Loucy (cell line): ENCODE measurements around the gene DGCR2.

Source experiments
- H2AFZ ChIP-seq: fragments of 200-600 bp; sonication (generic); 2 replicates; pipeline ENCODE4 v1.6.0; 2016; ENCODE audit warnings: antibody characterized with exemption, mild to moderate bottlenecking, low read length, moderate library complexity
- H3F3A ChIP-seq: fragments of 200-600 bp; 2 replicates; pipeline ENCODE4 v1.6.0; 2016; ENCODE audit warnings: antibody characterized with exemption, low read depth, mild to moderate bottlenecking
- H3K27me3 ChIP-seq: fragments of 200-600 bp; sonication (generic); 2 replicates; pipeline ENCODE4 v1.6.1; 2014; ENCODE audit warnings: low read length, mild to moderate bottlenecking; ENCODE audit not compliant: insufficient read depth, poor library complexity, severe bottlenecking
- H3K36me3 ChIP-seq: fragments of 200-600 bp; sonication (generic); 2 replicates; pipeline ENCODE4 v1.6.1; 2016; ENCODE audit warnings: low read length; ENCODE audit not compliant: insufficient read depth
- H3K4me1 ChIP-seq: fragments of 200-600 bp; sonication (generic); 2 replicates; pipeline ENCODE4 v1.5.1; 2014; ENCODE audit warnings: low read length, mild to moderate bottlenecking; ENCODE audit not compliant: insufficient read depth, poor library complexity, severe bottlenecking
- H3K4me2 ChIP-seq: fragments of 200-600 bp; sonication (generic); 2 replicates; pipeline ENCODE4 v1.6.0; 2014; ENCODE audit warnings: antibody characterized with exemption, low read length, low read depth, mild to moderate bottlenecking; ENCODE audit not compliant: poor library complexity, severe bottlenecking
- H3K4me3 ChIP-seq: fragments of 200-600 bp; sonication (generic); 2 replicates; pipeline ENCODE4 v1.5.1; 2014; ENCODE audit warnings: low read length, mild to moderate bottlenecking, mixed read lengths; ENCODE audit not compliant: poor library complexity, severe bottlenecking
- H3K79me2 ChIP-seq: fragments of 200-600 bp; sonication (generic); 2 replicates; pipeline ENCODE4 v1.6.1; 2014; ENCODE audit warnings: low read length; ENCODE audit not compliant: insufficient read depth
- H3K9ac ChIP-seq: fragments of 200-600 bp; sonication (generic); 2 replicates; pipeline ENCODE4 v1.6.0; 2014; ENCODE audit warnings: mild to moderate bottlenecking, low read depth, low read length, moderate library complexity; ENCODE audit not compliant: poor library complexity, severe bottlenecking
- H3K9me2 ChIP-seq: fragments of 200-600 bp; sonication (generic); replicated peaks from 2 replicates; pipeline ENCODE4 v1.6.1; 2016; ENCODE audit warnings: low read depth, low read length, mixed read lengths
- H3K9me3 ChIP-seq: fragments of 200-600 bp; sonication (generic); 2 replicates; pipeline ENCODE4 v1.6.1; 2014; ENCODE audit warnings: mild to moderate bottlenecking, antibody characterized with exemption, low read length, low read depth; ENCODE audit not compliant: insufficient read depth
- H4K20me1 ChIP-seq: fragments of 200-600 bp; sonication (generic); 2 replicates; pipeline ENCODE4 v1.6.0; 2014; ENCODE audit warnings: antibody characterized with exemption, low read length, mild to moderate bottlenecking; ENCODE audit not compliant: insufficient read depth, poor library complexity, severe bottlenecking
- EZH2phosphoT487 ChIP-seq: fragments of 200-600 bp; IDR thresholded peaks from 2 replicates; pipeline ENCODE4 v1.6.1; 2018; ENCODE audit warnings: antibody characterized with exemption, mild to moderate bottlenecking, moderate library complexity, borderline replicate concordance
- TF ChIP-seq, protein P1 (sequence below): fragments of 200-600 bp; sonication (generic); conservative IDR thresholded peaks from 2 replicates; pipeline ENCODE4 v1.5.1; 2014; ENCODE audit warnings: mild to moderate bottlenecking, antibody characterized with exemption, low read length

DGCR2 gene

DNA sequence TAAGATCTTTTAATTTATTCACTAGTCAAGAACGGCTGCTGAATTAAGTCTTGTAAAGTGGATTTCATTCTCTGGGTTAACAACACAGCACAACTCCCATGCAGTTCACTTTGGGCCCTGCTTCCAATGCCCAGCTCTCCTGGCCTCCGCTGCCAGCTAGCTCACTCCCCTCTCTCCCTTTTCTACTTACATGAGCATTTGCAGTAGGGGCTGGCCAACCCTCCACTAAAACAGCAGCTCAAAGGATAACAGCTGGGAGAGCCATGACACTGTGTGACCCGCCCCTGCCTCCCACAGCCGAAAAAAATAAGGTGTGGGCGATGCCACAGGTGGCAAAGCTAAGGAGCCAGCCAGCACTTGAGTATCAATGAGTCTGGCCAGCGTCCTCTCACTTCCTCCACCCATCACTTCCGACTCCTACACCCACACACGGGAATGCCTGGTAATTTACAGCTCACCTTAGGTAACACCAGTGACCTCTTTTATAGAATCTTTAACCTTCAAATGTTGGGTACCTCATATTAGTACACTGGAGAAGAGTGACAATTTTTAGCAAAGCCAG, 56.8 kb downstream of the DGCR2 start:
- peaks cover 89% of the 10 kb centered on the region; the same call in 1 of the 2 replicates for H3K36me3 ChIP-seq
- H3K79me2 ChIP-seq: no peaks in the 10 kb centered on the region
- no peak overlapping the region for H3K9ac ChIP-seq
- H4K20me1 ChIP-seq: peaks cover 3% of the 10 kb centered on the region
- H3F3A ChIP-seq: no peaks in the 10 kb centered on the region
- H3K4me2 ChIP-seq: no peak overlapping the region
- no peaks in the 10 kb centered on the region for H3K9me3 ChIP-seq
- H3K4me3 ChIP-seq: no peak overlapping the region
- no peak overlapping the region for H2AFZ ChIP-seq
- TF ChIP-seq, protein P1, sequence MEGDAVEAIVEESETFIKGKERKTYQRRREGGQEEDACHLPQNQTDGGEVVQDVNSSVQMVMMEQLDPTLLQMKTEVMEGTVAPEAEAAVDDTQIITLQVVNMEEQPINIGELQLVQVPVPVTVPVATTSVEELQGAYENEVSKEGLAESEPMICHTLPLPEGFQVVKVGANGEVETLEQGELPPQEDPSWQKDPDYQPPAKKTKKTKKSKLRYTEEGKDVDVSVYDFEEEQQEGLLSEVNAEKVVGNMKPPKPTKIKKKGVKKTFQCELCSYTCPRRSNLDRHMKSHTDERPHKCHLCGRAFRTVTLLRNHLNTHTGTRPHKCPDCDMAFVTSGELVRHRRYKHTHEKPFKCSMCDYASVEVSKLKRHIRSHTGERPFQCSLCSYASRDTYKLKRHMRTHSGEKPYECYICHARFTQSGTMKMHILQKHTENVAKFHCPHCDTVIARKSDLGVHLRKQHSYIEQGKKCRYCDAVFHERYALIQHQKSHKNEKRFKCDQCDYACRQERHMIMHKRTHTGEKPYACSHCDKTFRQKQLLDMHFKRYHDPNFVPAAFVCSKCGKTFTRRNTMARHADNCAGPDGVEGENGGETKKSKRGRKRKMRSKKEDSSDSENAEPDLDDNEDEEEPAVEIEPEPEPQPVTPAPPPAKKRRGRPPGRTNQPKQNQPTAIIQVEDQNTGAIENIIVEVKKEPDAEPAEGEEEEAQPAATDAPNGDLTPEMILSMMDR: no peak
- no peak for TF ChIP-seq EZH2phosphoT487
- H3K27me3 ChIP-seq: no peaks in the 10 kb centered on the region
- H3K9me2 ChIP-seq: no peaks in the 10 kb centered on the region
- no peaks in the 10 kb centered on the region for H3K4me1 ChIP-seq

DNA sequence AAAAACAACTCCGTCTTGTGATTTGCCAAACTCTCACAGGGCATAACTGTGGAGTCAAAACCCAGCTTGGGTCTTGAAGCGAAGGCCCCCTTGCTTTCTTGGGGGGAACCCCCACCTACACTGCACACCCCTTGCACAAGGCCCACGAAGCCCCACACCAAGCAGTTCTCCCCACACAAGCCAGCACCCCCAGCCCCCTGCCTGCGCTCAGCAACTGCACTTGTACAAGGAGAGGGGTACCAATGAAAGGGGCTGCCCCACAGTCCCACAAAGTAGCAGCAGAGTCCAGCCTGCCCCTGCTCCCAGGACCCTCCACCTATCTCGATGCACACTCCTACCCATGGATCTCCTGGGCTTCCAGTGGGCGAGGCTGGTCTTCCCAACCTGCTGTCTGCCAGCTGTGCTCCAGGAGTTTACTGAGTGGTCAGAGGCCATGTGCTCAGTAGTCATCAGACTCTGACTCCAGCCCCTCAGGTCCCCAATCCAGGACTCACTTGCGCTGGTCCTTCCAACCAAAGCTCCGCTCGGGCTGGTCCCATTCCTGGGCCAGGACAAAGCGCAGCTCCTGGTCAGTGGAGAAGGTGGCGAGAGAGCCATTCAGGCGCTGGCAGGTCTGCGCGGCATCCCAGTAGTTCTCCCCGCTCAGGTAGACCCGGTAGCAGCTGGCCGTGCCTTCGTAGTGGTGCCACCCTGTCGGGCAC, 57.7 kb downstream of the DGCR2 start:
- Histone ChIP-seq H4K20me1 (peaks cover 3% of the 10 kb centered on the region), H3K9me3 (no peaks in the 10 kb centered on the region), H3K4me2 (no peak overlapping the region), H3K36me3 (peaks cover 89% of the 10 kb centered on the region; the same call in 1 of the 2 replicates), H3K27me3 (no peaks in the 10 kb centered on the region), H2AFZ (no peak overlapping the region), H3K4me1 (no peaks in the 10 kb centered on the region), H3K9ac (no peak overlapping the region), H3F3A (no peaks in the 10 kb centered on the region), H3K9me2 (no peaks in the 10 kb centered on the region), H3K79me2 (no peaks in the 10 kb centered on the region), H3K4me3 (no peak overlapping the region)
- no peak for TF ChIP-seq EZH2phosphoT487
- TF ChIP-seq, protein P1: no peak

DNA sequence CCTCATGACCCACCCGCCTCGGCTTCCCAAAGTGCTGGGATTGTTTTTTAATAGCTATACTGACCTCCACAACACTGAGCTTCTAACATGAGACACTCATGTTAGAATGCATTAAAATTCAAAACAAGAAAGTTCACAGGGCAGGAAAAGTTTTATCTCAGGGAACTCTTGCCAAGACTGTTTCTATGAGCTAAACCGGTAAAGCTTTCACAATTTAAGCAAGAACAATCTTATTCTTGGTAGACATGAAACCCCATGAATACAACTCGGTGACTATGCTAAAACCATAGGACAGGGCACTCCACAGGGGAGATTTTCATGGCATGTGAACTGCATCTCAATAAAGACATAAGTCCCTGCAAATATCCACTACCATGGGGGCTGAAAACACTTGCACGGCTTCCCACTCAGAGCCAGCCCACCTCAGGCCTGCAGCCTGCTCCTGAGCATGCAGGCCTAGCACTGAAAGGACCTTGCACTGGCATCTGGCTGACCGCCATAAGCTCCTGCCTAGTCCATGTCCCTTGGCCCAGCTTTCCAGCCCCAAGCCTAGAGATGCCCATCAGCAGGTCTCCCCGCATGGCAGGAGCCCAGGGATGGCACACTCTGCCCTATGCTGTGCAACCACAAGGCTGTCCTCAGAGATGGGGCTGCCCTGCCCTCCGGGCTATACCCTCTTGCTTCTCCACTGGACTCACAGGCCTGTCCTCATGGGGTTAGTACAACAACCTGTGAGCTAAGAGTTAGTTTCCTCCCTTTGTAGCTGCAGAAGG, 58.4 kb downstream of the DGCR2 start:
- Histone ChIP-seq H3K9me3 (no peaks in the 10 kb centered on the region), H3K4me3 (no peak overlapping the region), H3K36me3 (peaks cover 92% of the 10 kb centered on the region; the same call in 1 of the 2 replicates), H4K20me1 (peaks cover 3% of the 10 kb centered on the region), H3K4me1 (no peaks in the 10 kb centered on the region), H3K79me2 (no peaks in the 10 kb centered on the region), H3K27me3 (no peaks in the 10 kb centered on the region), H3F3A (no peaks in the 10 kb centered on the region), H2AFZ (no peak overlapping the region), H3K4me2 (no peak overlapping the region), H3K9me2 (no peaks in the 10 kb centered on the region), H3K9ac (no peak overlapping the region)
- TF ChIP-seq EZH2phosphoT487: no peak
- TF ChIP-seq, protein P1: no peak
